Stimulated activated CD8-positive, alpha-beta memory T cell treated with anti-CD3 and anti-CD28 coated beads, Interleukin-12 subunit alpha, Interleukin-12 subunit beta, amount 100 ng/mL, for 4 hours (primary cell): ENCODE results near the gene TTC33.
"Not testable (repeated sequence)": the region's sequence is repeated elsewhere in the genome, so short reads cannot be mapped to it uniquely, and the experiment has no call there.

Source experiments
- DNase-seq: peaks from one replicate; pipeline ENCODE4 v3.0.0-alpha.2; 2020; ENCODE audit warnings: low read depth

The TTC33 gene

DNA sequence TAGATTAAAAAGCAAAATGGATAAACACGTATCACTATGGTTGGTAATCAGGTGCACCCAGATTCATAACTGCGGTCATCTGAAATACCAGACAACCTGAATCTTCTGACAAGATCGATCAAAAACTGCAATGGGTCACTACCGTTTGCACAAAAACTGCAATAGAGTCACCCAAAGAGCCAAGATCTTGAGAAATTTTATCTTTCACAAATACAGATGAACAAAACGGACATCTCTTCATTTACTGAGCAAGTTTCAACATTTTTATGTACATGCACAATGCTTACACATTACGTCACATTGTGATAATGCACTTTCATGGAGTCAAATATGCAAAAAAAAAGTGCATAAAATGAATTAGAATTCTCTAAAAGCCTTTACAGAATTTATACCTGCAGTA lies 23.8 kb upstream of the TTC33 start:
- DNase-seq: no peak

- no peak for DNase-seq
These were observed 22.4 kb upstream of the TTC33 start for GRCh38 chr5:40778133-40778532.

DNA sequence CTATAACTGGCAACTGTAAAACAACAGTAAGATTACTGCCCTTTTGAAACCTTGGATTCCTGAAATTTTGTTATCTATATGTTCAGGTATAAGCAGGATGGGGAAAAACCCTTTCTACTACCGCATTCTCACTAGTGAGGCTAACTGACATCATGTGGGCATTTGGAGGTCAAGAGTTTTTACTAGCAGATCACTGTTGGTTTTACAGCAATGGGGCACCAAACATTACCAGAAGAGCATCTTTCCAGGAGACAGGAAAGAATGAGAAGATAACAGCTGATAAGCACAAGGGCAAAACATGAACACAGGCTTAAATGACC lies 20.9 kb upstream of the TTC33 start:
- no peak for DNase-seq

DNA sequence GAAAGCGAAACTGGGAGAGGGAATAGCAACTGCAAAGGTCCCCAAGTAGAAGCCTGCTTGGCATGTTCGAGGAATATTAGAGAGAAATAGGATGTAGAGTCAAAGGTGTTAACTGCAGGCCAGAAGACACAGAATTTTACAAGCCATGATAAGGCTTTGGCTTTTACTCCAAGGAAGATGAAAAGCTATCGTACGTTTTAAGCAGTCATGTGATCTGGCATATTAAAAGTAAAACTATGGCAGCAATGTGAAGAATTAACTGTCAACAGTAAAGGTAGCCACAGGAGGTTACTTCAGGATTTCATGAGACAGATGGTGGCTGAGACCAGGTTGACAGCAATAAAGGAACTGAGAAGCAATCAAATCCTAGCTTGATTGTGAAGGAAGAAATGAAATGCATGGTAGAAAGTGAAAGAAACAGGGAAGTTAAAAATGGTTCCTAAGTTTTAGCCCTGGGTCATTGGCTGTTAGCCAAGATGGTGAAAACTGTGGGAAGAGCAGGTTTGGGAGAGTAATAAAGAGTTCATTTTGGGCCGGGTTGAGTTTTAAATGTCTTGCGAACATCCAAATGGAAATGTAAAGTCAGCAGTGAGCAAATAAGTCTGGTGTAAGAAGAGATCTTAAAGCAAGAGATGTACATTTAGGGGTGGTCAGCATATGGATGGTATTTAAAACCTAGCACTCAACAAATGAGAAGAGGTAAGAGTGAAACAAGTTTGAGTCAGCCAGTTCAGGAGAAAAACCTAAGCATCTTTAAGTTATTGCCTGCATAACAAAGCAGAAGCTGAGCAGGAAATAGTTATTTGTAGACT lies 20.3 kb upstream of the TTC33 start:
- no peak for DNase-seq

- no peak for DNase-seq
These were observed 19.5 kb upstream of the TTC33 start for GRCh38 chr5:40775085-40775845.

GRCh38 chr5:40774623-40775022 lies 18.9 kb upstream of the TTC33 start:
- DNase-seq: no peak

GRCh38 chr5:40770764-40771163 lies 15.0 kb upstream of the TTC33 start:
- DNase-seq: no peak

- no peak for DNase-seq
These were observed 6.9 kb upstream of the TTC33 start for GRCh38 chr5:40762705-40763104.

- no peak for DNase-seq
These were observed 1.6 kb upstream of the TTC33 start for GRCh38 chr5:40757400-40757799.

GRCh38 chr5:40755093-40755406 lies 711 bp downstream of the TTC33 start:
- DNase-seq: peak; percentile 19

- DNase-seq: no peak
These were observed 1.2 kb downstream of the TTC33 start for GRCh38 chr5:40754381-40755092.

DNA sequence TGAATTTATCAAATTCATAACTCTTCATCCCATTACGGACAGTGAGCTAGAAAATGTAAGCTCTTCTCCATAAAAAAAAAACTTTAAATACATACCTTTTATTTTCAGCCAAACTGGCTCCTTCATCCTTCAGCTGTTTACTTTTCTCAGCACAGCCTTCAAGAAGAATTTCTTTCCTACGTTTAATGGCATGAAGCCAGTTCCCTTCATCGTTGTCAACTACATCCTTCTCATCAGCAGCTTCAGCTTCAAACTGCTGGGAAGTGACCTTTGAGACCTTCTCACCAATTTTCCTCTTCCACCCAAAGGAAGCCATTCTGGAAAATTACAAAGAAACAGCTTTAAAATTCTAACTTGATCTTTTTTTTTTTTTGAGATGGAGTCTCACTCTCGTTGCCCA lies 9.1 kb downstream of the TTC33 start:
- DNase-seq: no peak

DNA sequence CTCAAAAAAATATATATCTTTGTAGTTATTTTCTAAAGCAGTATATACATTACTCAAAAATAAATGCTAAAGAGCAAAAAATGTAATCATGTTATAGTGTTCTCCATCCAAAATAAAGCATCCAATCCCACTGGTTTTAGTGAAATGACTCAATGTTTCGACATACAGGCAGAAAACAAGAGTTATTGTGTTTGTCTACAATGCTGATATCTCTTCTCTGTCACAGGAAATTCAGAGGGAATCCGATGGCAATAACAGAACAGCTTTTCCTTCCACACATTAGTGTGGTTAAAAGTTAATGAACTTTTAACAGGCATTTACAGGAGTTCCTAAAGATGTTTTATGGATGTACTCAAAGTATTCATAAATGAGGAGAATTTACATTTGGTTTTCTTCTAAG lies 12.0 kb downstream of the TTC33 start:
- no peak for DNase-seq

- no peak for DNase-seq
These were observed 17.3 kb downstream of the TTC33 start for GRCh38 chr5:40738502-40738901.

DNA sequence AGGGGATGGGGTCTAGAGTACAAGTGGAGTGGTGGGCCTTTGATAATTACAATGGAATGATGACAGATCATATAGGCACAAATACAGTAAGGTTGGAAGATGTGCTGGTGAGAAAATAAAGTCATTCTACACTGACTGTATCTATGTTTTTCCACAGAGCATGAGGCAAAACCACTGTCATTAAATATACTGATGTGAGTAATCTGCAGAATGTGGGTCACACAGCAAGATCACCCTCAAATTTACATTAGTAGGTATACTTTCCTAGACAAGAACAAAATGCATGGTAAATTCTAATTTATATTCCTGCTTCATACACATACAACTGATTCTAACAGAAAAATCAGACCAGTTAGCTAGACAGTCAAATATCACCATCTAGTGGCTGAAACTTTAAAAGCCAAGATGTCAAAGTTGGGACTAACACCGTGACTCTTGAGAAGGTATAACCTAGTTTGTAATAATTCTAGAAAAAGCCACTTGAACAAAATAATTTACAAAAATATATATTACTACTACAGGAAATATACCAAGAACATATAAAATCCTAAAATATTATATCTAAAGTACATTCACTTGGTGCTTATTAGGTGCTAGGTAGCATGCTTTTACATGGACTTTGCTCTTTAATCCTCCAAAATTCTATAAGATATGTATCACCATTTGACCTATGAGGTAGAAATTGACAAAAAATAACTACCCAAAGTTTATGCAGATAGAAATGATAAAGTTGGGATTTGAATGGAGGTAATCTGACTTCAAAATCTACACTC lies 19.5 kb downstream of the TTC33 start:
- no peak for DNase-seq

- DNase-seq: no peak
These were observed 20.2 kb downstream of the TTC33 start for GRCh38 chr5:40735609-40736008.

- no peak for DNase-seq
These were observed 20.8 kb downstream of the TTC33 start for GRCh38 chr5:40734986-40735385.

- DNase-seq: no peak
These were observed 21.7 kb downstream of the TTC33 start for GRCh38 chr5:40733879-40734563.

- DNase-seq: no peak
These were observed 22.3 kb downstream of the TTC33 start for GRCh38 chr5:40733434-40733833.

GRCh38 chr5:40722497-40722911 lies 33.3 kb downstream of the TTC33 start:
- not testable (repeated sequence) for DNase-seq

DNA sequence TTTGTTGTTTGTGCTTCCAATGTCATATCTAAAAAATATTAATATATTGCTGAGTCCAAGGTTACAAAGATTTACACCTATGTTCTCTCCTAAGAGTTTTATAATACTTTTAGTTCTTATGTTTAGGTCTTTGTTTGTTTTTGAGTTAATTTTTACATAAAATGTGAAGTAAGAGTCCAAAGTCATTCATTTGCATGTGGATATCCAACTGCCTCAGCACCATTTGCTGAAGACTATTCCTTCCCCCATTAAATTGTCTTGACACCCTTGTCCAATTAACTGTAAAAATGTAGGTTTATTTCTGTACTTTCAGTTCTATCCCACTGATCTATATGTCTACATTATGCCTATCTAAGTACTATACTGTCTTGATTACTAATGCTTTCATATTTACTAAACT lies 35.7 kb downstream of the TTC33 start:
- DNase-seq: no peak

DNA sequence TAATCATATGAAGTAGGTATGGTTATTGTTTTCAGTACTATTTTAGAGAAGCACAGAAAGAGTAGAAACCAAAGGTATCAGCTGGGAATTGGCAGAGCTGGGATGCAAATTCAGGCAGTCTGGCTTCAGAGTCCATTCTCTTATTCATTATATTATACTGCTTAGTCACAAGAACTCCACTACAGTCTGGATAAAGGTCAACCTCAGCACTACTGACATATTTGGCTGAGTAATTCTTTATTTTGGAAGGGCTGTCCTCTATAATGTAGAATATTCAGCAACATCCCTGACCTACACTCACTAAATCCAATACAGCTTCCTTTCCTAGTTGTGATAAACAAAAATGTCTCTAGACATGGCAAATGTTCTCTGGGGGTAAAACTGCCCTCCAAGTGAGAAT lies 38.5 kb downstream of the TTC33 start:
- DNase-seq: no peak
